ENCODE measurements around the gene LINGO1. TPM values are rescaled to one million over a fixed set of nuclear protein-coding genes. Genes with fewer than 3 reads are reported as not detected.

LINGO1 gene
- polyA plus RNA-seq, 1 of the 3 experiments (the other 2 are of a cell fraction), result 0.56 TPM

DNA sequence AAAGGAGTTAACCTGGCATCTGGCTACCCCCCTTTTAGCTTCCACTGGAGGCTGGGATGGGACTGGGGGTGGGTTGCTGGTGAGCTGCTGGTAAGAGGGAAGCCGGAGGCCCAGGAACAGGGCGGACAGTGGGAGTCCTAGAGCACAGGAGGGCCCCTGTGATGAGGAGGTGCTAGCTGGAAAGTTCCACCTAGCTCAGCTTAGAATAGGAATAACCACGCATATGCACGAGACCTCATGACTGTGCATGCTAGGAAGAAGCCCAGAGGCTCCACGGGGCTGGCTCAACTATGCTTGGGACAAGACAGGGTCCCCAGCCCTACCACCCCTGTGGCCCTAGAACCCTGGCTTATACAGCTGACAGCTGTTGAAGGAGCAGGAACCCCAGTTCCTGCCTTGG, 34.1 kb downstream of the LINGO1 start:
- no peaks in the 10 kb centered on the region for H4K20me1 ChIP-seq (ENCODE audit: insufficient read depth)
- POLR2A ChIA-PET, result no interaction called here
- H3K9ac ChIP-seq, result no peak overlapping the region
- H3K9me3 ChIP-seq, result no peaks in the 10 kb centered on the region
- 92% methylated on average over 2 of the region's 5 CpGs for WGBS (ENCODE audit: low lambda C conversion rate)
- no peaks in the 10 kb centered on the region for H3K36me3 ChIP-seq (replicated peaks in 1 of 2; ENCODE audit: control insufficient read depth in 1 of 2, insufficient read depth in 2 of 2, low read length in 1 of 2)
- peaks cover 0 to 54% of the 10 kb centered on the region in 2 experiments; a peak in 2 of 4 replicates for H3K4me1 ChIP-seq (ENCODE audit: control insufficient read depth in 1 of 2, insufficient read depth in 2 of 2, low read depth in 1 of 2, low read length in 1 of 2)
- no peaks in the 10 kb centered on the region for H3K9me2 ChIP-seq
- no peaks in the 10 kb centered on the region for H3K79me2 ChIP-seq (ENCODE audit: insufficient read depth)
- no peak for DNase-seq
- H3F3A ChIP-seq (replicated peaks; ENCODE audit: insufficient read depth), result peaks cover 3% of the 10 kb centered on the region
- CTCF ChIA-PET, result interaction anchor here (0.5 to 3.5 kb wide), 5 partner anchors 19 to 264 kb away, joined by 3 to 20 read pairs (median 4); no protein-coding TSS in a partner anchor
- peak overlapping the region in 1 of 2 experiments; percentile 80; a peak in 1 of 4 replicates for H3K27ac ChIP-seq (ENCODE audit: low read depth in 2 of 2, low read length in 1 of 2)
- H3K27me3 ChIP-seq (ENCODE audit: insufficient read depth), result no peaks in the 10 kb centered on the region
- TF ChIP-seq, protein P1, sequence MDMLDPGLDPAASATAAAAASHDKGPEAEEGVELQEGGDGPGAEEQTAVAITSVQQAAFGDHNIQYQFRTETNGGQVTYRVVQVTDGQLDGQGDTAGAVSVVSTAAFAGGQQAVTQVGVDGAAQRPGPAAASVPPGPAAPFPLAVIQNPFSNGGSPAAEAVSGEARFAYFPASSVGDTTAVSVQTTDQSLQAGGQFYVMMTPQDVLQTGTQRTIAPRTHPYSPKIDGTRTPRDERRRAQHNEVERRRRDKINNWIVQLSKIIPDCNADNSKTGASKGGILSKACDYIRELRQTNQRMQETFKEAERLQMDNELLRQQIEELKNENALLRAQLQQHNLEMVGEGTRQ (IDR thresholded peaks at IDR 0.05; ENCODE audit: borderline replicate concordance, low read depth, low read length), result no peak
- TF ChIP-seq YY1 (IDR thresholded peaks at IDR 0.05; ENCODE audit: low read depth) (no peak), FOXJ3 (CRISPR knock-in tag; IDR thresholded peaks at IDR 0.05) (no peak), SIN3A (IDR thresholded peaks at IDR 0.05; ENCODE audit: borderline replicate concordance, low read depth, low read length) (no peak), GABPA (IDR thresholded peaks at IDR 0.05; ENCODE audit: low read depth) (no peak), NRF1 (IDR thresholded peaks at IDR 0.05; ENCODE audit: low read depth, low read length) (no peak), TEAD4 (IDR thresholded peaks at IDR 0.05; ENCODE audit: borderline replicate concordance, insufficient read depth) (no peak), ELF1 (IDR thresholded peaks at IDR 0.05) (no peak), RXRA (IDR thresholded peaks at IDR 0.05; ENCODE audit: borderline replicate concordance, low read depth) (no peak), EZH2phosphoT487 (IDR thresholded peaks at IDR 0.05; ENCODE audit: borderline replicate concordance, low read depth) (no peak), JUND (IDR thresholded peaks at IDR 0.05) (no peak)
- TF ChIP-seq, protein P2, sequence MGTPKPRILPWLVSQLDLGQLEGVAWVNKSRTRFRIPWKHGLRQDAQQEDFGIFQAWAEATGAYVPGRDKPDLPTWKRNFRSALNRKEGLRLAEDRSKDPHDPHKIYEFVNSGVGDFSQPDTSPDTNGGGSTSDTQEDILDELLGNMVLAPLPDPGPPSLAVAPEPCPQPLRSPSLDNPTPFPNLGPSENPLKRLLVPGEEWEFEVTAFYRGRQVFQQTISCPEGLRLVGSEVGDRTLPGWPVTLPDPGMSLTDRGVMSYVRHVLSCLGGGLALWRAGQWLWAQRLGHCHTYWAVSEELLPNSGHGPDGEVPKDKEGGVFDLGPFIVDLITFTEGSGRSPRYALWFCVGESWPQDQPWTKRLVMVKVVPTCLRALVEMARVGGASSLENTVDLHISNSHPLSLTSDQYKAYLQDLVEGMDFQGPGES (IDR thresholded peaks at IDR 0.05; ENCODE audit: low read depth, low read length), result no peak
- TF ChIP-seq, protein P3, sequence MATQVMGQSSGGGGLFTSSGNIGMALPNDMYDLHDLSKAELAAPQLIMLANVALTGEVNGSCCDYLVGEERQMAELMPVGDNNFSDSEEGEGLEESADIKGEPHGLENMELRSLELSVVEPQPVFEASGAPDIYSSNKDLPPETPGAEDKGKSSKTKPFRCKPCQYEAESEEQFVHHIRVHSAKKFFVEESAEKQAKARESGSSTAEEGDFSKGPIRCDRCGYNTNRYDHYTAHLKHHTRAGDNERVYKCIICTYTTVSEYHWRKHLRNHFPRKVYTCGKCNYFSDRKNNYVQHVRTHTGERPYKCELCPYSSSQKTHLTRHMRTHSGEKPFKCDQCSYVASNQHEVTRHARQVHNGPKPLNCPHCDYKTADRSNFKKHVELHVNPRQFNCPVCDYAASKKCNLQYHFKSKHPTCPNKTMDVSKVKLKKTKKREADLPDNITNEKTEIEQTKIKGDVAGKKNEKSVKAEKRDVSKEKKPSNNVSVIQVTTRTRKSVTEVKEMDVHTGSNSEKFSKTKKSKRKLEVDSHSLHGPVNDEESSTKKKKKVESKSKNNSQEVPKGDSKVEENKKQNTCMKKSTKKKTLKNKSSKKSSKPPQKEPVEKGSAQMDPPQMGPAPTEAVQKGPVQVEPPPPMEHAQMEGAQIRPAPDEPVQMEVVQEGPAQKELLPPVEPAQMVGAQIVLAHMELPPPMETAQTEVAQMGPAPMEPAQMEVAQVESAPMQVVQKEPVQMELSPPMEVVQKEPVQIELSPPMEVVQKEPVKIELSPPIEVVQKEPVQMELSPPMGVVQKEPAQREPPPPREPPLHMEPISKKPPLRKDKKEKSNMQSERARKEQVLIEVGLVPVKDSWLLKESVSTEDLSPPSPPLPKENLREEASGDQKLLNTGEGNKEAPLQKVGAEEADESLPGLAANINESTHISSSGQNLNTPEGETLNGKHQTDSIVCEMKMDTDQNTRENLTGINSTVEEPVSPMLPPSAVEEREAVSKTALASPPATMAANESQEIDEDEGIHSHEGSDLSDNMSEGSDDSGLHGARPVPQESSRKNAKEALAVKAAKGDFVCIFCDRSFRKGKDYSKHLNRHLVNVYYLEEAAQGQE (IDR thresholded peaks at IDR 0.05; ENCODE audit: low read depth, low read length), result no peak
- TF ChIP-seq, protein P4, sequence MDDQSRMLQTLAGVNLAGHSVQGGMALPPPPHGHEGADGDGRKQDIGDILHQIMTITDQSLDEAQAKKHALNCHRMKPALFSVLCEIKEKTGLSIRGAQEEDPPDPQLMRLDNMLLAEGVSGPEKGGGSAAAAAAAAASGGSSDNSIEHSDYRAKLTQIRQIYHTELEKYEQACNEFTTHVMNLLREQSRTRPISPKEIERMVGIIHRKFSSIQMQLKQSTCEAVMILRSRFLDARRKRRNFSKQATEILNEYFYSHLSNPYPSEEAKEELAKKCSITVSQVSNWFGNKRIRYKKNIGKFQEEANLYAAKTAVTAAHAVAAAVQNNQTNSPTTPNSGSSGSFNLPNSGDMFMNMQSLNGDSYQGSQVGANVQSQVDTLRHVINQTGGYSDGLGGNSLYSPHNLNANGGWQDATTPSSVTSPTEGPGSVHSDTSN (IDR thresholded peaks at IDR 0.05), result no peak
- no peak overlapping the region for H2AFZ ChIP-seq (ENCODE audit: low read depth)
- H3K4me2 ChIP-seq, result no peak overlapping the region
- H3K4me3 ChIP-seq (ENCODE audit: low read depth in 2 of 2, low read length in 1 of 2), result no peak overlapping the region

Measured in SK-N-SH (cell line).